GM19240 (cell line): ENCODE results near the gene DOLK.

Experiments used
- DNase-seq: peaks from one replicate; pipeline ENCODE4 v3.0.0; 2011; ENCODE audit warnings: low spot score; ENCODE audit not compliant: insufficient read length

The DOLK gene

DNA sequence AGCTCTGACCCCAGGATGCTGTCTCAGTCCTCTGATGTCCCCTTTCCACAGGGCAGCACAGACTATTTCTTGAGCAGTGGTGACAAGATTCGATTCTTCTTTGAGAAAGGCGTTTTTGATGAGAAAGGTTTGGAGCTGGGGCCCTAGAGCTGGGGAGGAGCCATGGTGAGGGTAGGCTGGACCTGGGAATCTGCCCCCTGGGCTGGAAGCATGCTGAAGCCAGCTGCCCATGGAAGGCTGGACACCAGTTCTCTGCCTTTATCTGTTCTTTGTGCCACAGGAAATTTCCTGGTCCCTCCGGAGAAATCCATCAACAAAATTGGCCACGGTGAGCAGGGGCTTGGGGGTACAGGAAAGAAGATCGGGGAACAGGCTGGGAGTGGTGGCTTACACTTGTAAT lies 13.7 kb downstream of the DOLK start:
- DNase-seq = no peak

DNA sequence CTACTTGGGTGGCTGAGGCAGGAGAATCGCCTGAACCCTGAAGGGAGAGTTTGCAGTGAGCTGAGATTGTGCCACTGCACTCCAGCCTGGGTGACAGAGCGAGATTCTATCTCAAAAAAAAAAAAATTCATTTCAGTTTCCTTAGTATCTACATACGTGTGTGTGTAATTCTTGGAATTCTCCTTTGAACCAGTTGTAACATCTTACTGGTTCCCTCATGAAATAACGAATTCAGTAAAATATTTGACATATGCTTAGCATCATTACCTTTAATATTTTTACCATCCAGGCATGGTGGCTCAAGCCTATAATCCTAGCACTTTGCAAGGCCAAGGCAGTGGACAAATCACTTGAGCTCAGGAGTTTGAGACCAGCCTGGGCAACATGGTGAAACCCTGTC lies 17.8 kb downstream of the DOLK start:
- no peak for DNase-seq

DNA sequence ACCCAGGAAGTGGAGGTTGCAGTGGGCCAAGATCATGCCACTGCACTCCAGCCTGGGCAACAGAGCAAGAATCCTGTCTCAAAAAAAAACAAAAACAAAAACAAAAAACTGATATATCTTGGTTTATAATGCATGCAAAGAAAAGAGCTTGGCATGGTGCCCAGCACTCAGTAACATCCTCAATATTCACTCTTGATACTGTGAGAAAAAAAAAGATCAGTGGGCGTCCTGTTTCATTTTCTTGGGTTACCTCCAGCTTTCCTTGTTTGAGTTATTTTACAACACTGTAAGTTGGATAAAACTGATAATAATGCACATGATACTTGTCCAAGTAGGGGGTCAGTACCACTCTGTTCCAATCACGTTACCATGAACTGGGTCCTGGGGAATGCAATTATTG lies 18.8 kb downstream of the DOLK start:
- DNase-seq = no peak

DNA sequence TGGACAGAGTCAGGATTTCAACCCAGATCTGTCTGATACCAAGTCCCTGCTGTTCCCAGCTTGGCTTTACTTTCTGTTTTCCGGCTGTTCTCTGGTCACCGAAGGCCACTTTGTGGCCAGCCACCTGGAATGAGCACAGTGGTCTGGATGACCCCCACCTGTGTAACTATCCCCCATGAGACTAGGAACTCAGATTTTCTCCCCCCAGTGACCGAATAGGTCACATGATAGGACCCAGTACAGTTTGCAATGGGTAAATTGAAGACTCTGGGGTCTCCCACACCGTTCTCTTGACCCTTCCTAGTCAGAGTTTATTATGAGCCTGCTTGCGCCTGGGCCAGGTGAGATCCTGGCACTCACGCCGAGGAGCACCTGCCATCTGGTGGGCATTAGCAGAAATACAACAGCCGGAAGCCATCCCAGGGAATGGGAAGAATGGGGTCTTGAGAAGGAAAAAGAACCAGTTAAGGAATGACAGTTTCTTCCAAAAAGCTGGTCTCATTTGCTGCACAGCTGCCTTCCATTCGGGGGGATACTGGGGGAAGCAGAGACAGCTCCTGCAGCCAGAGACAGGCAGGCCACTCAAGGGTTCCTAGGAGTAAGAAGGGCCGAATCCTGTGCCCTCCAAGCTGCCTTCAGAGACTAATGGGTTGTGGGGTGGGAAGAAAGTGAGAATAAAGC lies 19.5 kb downstream of the DOLK start:
- DNase-seq = peak; percentile 69

DNA sequence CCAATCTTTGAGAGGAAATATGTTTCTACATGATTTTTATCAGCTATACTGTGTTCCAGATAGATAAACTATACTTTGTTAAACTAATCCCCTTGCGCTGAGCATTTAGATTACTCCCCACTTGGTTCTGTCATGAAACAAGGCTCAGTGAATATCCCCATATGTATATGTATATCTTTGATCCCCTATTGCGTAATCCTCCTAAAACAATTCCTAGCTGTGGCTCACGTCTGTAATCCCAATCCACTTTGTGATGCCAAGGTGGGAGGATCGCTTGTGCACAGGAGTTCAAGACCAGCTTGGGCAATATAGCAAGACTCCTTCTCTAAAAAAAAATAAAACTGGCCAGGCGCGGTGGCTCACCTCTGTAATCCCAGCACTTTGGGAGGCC lies 23.9 kb downstream of the DOLK start:
- no peak for DNase-seq

DNA sequence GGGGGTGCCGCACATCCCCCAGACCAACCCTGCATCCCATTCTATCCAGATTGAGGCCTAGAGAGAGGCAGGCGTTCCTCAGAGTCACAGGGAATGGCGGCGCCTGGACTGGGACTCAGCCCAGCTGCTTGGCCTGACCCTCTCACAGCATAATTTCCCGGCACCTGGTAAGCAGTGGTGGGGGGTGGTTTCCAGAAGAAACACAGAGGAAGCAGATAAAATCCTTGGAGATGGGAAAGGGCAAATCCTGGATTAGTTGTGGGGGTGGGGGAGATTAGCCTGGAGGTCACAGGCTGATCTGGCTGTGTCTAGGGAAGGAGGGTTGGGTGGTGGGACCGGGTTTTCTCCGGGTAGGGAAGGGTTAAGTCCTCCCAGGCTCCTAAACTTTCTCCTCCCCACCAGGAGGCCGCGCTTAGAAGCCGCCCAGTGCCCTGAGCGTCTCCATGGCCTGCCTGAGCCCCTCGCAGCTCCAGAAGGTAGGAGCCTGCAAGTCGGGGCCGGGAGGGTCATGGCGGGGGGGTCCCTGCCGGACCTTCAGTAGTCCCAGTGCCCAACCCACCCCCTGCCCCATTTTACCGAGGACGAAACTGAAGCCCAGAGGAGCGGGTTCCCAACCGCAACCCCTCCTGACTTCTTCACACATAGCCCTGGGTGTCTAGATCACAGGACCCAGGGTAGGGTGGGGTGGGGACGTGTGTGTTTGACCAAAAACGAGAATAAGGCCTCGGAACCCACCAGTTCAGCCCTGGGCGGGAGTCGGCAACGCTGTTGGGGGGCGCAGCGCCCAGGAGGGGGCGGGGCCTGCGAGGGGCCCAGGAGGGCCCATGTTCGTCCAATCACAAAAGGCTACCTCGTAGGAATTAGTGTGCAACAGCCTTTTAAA lies 25.3 kb downstream of the DOLK start:
- no peak for DNase-seq

DNA sequence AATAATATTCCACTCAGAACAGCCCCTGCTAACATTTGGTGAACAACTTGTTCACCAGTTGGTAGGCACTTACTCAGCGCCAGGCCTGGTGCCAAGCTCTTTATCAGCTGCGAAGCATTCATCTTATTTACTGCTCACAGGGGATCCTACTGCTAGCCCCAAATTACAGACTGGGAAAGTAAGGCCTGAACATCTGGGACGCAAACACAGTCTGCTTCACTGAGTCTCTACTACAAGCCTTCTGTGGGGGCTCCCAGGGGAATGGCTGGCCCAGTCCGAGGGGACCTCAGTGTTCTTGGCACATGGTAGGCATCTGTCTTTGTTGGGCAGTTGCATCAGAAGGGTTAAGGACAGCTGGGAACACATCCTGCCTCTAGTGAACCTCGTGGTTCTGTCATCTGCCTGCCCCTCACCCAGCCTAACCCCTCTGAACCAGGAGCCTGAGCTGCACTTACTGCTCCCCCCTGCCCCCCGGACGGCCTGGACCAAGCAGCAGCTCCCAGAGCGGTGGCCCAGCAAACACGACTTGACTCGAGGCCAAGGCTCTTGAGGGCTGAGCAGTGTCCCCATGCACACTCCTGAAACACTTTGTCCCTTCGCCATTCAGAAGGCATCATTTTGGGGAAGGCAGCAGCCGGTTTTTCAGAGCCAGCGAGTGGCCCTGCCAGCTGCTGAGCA lies 26.9 kb downstream of the DOLK start, which contains the start of gene PHYHD1:
Gene PHYHD1 (plus strand): TSS at position 602 of the 678 bp plus-strand sequence. CDS start 1,342 bp downstream, outside the sequence.
- no peak for DNase-seq

DNA sequence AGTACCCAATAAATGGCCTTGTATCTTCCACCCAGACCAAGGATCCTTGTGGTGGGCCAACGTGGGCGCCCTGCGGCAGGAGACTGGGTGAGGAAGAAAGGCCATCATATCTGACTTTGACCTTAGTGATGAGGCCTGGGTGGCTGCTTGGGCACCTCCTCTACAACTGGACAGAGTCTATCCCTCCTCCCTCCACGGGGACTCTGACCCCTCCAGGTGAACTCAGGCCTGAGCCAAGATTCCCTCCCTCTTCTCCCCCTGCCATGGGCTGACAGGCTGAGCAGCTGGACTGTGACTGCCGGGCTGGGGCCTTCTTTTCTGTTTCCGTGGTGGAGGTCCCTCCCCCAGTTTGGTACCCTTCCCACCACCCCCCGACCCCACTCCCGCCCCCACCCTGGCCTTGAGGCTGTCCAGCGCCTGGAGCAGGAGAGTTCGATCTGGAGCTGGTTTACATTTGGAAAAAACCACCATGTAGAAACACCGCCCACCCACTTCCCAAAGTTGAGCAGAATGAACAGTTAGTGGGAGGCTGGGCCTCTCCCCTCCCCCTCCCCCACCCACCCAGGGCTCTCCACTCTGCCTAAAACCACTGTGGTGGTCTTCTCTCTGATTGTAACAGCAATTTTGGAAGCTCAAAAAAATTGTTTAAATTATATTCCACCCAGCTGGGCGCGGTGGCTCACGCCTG lies 27.9 kb downstream of the DOLK start:
- DNase-seq = no peak

DNA sequence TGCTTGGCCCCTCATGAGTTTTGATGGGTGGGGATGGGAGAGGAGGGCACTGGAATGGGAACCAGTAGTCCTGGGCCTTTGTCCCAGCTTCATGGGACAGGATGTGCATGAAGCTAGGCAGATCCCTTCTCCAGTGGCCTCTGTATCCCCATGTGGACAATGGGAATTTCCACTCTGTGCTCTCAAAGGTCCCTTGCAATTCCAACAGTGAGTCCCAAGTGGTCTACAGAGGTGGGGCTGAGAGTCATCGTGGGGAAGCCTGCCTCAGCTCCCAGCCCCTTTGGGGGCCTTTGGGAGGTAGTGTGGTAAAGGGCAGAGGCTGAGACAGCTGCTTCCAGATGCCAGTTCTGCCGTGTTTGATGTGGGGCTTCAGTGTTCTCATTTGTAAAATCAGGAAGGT lies 28.5 kb downstream of the DOLK start:
- no peak for DNase-seq

DNA sequence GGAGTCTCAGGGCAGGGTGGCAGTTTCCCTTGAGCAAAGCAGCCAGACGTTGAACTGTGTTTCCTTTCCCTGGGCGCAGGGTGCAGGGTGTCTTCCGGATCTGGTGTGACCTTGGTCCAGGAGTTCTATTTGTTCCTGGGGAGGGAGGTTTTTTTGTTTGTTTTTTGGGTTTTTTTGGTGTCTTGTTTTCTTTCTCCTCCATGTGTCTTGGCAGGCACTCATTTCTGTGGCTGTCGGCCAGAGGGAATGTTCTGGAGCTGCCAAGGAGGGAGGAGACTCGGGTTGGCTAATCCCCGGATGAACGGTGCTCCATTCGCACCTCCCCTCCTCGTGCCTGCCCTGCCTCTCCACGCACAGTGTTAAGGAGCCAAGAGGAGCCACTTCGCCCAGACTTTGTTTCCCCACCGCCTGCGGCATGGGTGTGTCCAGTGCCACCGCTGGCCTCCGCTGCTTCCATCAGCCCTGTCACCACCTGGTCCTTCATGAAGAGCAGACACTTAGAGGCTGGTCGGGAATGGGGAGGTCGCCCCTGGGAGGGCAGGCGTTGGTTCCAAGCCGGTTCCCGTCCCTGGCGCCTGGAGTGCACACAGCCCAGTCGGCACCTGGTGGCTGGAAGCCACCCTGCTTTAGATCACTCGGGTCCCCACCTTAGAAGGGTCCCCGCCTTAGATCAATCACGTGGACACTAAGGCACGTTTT lies 30.1 kb downstream of the DOLK start:
- DNase-seq = no peak

DNA sequence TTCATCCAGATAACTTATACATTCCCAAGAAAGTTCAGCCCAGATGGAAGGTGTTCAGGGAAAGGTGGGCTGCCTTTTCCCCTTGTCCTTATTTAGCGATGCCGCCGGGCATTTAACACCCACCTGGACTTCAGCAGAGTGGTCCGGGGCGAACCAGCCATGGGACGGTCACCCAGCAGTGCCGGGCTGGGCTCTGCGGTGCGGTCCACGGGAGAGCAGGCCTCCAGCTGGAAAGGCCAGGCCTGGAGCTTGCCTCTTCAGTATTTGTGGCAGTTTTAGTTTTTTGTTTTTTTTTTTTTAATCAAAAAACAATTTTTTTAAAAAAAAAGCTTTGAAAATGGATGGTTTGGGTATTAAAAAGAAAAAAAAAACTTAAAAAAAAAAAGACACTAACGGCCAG lies 30.7 kb downstream of the DOLK start:
- DNase-seq = no peak

DNA sequence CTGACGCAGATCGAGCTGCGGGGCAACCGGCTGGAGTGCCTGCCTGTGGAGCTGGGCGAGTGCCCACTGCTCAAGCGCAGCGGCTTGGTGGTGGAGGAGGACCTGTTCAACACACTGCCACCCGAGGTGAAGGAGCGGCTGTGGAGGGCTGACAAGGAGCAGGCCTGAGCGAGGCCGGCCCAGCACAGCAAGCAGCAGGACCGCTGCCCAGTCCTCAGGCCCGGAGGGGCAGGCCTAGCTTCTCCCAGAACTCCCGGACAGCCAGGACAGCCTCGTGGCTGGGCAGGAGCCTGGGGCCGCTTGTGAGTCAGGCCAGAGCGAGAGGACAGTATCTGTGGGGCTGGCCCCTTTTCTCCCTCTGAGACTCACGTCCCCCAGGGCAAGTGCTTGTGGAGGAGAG lies 31.2 kb downstream of the DOLK start:
- no peak for DNase-seq

DNA sequence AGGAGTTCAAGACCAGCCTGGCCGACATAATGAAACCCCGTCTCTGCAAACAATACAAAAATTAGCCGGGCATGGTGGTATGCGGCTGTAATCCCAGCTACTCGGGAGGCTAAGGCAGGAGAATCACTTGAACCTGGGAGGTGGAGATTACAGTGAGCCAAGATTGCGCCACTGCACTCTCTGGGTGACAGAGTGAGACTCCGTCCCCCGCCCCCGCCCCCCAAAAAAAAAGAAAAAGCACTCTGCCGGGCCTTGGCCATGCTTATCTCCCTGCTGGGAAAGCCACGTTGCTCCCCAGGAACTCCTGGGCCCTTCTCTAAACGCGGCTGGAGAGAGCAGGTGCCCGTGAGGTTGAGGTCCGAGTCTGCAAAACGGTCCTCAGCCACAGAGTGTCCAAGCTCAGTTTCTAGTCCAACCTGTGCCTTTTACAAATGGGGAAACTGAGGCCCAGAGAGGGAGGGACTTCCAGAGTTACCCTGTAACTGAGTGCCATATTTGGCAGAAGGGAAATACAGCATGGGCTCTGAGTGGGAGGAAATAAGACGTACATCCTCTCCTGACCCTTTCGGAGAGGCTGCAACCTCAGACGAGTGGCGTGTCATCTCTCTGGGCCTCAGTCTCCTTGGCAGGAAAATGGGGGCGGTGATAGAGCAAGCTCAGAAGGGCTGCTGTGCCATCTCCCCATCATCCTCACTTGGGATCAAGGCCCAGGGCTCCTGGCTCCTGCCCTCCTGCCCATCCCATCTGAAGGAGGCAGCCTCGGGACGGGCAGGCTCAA lies 33.2 kb downstream of the DOLK start:
- no peak for DNase-seq

DNA sequence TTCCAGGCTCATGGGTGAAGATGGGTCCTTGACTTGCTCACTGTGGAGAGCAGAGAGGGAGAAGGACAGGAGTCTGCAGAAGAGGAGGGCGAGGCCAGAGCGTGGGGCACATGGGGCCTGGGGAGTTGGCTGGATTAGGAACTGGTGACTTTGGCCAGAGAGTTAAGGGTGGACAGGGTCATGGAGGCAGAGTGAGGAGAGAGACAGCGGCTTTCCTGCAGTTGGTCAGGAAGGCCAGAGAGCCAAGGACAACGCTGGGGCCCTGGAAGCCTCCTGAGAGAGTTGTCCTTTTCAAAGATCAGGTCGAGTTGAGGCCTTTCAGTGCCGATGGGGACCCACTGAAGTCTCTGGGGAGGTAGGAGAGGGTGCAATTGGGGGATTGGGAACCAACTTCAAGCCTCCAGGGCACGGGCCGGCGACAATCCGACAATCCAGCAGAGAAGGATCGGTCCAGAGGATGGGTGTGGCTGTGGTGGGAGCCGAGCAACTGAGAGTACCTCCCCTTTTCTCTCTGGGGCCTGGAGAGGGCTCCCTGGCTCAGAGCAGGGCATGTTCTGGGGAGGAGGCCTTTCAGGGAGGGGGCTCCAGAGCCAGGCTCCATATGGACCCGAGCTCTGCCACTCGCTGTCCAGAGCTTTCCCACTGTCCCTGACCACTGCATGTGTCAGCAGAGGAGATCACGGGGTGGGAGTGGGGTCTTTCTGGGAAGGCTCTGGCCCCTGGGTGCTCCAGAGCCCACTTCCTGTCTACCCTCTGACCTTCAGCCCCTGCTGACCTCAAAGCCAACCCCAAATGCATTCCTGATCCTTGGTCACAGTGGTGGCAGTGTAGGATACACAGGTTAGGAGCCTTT lies 34.1 kb downstream of the DOLK start:
- DNase-seq = no peak

DNA sequence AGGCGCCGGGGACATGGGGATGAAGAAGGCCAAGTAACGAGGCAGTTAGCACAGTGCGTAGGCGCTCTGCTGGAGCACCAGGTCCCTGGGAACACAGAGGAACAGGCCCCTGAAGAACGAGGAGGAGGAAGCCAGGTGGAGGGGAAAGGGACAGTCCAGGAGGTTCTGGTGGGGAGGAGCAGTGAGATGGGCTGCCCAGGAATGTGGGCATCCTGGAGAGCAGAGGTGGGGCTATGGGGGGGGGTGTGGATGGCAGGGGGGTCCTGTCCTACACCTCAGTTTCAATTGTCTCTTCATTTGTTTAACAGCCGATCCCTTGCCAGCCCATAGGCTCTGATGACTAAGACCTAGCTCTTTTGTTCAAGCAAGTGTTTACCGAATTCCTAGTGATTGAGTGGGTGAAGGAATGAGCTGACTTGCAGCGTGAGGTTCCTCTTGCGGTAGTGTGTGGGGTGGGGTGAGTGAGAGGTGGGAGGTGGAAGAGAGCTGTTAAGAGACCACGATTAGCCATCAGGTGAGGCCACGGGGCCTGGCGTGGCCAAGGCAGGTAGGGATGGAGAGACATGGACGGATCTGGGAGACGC lies 35.0 kb downstream of the DOLK start:
- no peak for DNase-seq

DNA sequence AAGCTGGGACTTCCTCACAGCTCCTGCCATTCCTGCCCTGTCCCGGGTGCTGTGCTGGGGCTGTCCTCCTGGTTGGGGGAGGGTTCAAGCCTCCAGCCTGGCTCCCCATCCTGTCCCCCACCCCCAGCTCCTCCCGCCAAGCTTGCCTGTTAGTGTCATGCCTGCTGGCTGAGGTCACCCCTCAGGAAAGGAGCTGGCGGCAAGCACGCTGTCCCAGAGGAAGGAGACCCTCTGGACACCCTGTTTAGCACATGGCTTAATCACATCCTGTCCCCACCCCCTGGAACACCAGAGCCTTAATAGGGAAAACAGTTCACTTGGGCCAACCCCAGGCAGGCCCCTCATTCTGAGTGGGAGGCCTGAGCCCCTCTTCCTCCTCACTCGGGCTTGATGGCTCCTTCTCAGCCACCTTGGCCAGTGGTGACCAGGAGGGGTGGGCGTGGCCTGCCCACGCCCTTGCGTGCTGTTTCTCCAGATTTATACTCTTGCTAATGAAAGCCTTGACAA lies 35.8 kb downstream of the DOLK start:
- no peak for DNase-seq

DNA sequence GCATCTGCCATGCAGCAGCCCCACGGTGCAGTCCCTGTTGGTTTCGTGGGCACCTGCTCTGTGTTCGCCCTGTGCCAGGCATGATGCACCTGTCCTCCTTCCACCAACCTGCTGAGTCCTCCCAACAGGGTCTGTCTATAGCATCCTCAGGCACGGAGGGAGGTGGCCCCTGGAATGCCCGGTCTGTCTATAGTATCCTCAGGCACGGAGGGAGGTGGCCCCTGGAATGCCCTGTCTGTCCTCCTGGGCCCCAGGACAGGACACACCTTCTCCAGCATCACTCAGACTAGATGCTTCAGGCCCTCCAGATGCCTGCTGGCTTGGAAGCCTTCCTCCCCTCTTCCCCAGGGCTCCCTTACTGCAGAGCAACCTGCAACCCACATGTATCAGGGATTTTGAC lies 36.5 kb downstream of the DOLK start:
- DNase-seq = no peak

DNA sequence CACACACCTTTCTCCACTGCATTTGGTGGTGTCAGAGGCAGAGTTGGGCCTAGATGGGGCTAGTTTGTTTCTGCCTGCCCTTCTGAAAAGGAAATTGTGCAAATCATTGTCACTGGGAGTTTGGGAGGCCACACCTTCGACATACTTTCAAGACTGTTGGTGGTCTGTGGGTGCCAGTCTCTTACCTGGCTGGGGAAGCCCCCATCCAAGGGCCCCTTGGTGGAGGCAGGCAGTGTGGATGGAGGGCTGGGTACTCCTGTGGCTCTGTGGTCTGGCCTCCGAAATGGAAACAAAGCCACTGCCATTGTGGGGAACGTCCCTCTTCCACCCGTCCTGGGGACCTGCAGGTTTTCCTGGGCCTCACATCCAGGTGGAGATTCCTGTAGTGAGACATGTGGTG lies 37.5 kb downstream of the DOLK start:
- no peak for DNase-seq

DNA sequence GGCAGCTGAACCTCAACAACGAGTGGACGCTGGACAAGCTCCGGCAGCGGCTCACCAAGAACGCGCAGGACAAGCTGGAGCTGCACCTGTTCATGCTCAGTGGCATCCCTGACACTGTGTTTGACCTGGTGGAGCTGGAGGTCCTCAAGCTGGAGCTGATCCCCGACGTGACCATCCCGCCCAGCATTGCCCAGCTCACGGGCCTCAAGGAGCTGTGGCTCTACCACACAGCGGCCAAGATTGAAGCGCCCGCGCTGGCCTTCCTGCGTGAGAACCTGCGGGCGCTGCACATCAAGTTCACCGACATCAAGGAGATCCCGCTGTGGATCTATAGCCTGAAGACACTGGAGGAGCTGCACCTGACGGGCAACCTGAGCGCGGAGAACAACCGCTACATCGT lies 39.0 kb downstream of the DOLK start:
- DNase-seq = no peak
